GM21367 (cell line): ENCODE results near the gene NPBWR2.
"Not testable (repeated sequence)": the region's sequence is repeated elsewhere in the genome, so short reads cannot be mapped to it uniquely, and the experiment has no call there.

Experiments
- ATAC-seq: cut with Tn5 transposase; IDR thresholded peaks from one replicate; pipeline ENCODE4 v1.9.1; 2021; ENCODE audit not compliant: unreplicated experiment

Gene NPBWR2

GRCh38 chr20:64119301-64119680 is 11.9 kb upstream of the NPBWR2 start:
- no peak for ATAC-seq

- not testable (repeated sequence) for ATAC-seq
These were observed 10.0 kb upstream of the NPBWR2 start for GRCh38 chr20:64117432-64117777.

- no peak for ATAC-seq
These were observed 9.4 kb upstream of the NPBWR2 start for GRCh38 chr20:64116541-64117431.

- no peak for ATAC-seq
These were observed 8.7 kb upstream of the NPBWR2 start for GRCh38 chr20:64116016-64116415.

- ATAC-seq, result no peak
These were observed 8.0 kb upstream of the NPBWR2 start for GRCh38 chr20:64115171-64115911.

- no peak for ATAC-seq
These were observed 7.1 kb upstream of the NPBWR2 start for GRCh38 chr20:64114356-64114971.

- ATAC-seq, result no peak
These were observed 6.5 kb upstream of the NPBWR2 start for GRCh38 chr20:64113796-64114355.

GRCh38 chr20:64113444-64113775 is 6.0 kb upstream of the NPBWR2 start:
- ATAC-seq, result no peak

- ATAC-seq, result no peak
These were observed 5.5 kb upstream of the NPBWR2 start for GRCh38 chr20:64112691-64113443.

GRCh38 chr20:64111841-64112641 is 4.7 kb upstream of the NPBWR2 start:
- no peak for ATAC-seq

GRCh38 chr20:64110411-64111068 is 3.2 kb upstream of the NPBWR2 start:
- no peak for ATAC-seq

- ATAC-seq, result no peak
These were observed 2.5 kb upstream of the NPBWR2 start for GRCh38 chr20:64109831-64110391.

GRCh38 chr20:64108731-64109681 is 1.6 kb upstream of the NPBWR2 start:
- ATAC-seq, result no peak

GRCh38 chr20:64107736-64108457 is 532 bp upstream of the NPBWR2 start:
- no peak for ATAC-seq

- no peak for ATAC-seq
These were observed 867 bp downstream of the NPBWR2 start for GRCh38 chr20:64106435-64106961.

- ATAC-seq, result no peak
These were observed 1.4 kb downstream of the NPBWR2 start for GRCh38 chr20:64105846-64106434.
